SH-SY5Y (cell line): ENCODE data around the gene LRP8.

Experiments
- GATA2 ChIP-seq: IDR thresholded peaks from 2 replicates; pipeline ENCODE4 v1.6.1; 2011; ENCODE audit warnings: mild to moderate bottlenecking, low read depth, low read length
- GATA3 ChIP-seq: IDR thresholded peaks from 2 replicates; pipeline ENCODE4 v1.6.1; 2011; ENCODE audit warnings: low read depth, mild to moderate bottlenecking, low read length, moderate library complexity

DNA sequence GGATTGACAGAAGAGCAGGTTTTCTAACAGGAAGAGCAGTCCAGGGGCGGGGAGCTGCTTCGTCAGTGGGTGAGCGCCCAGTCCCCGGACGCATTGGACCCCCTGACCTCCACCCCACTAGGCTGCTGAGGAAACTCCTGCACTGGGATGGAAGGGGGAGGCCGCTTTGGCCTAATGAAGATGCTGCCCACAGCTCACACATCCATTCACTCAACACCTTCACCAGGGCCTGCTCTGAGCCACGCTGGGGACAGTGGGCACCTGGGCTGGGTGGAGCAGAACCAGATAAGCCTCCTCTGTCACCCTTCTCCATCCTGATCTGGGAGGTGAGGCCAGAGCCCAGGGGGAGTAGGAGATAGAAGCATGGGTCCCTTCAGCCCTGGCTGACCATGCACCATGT, 13.3 kb downstream of the LRP8 start:
- TF ChIP-seq GATA2 (no peak), GATA3 (no peak)
